K562 (cell line): Measurements from ENCODE around the gene ZNF335. TPM values are rescaled to one million over a fixed set of nuclear protein-coding genes. Genes with fewer than 3 reads are reported as not detected.

Source experiments
- ATAC-seq: fragments of 200-7000 bp; cut with Tn5 transposase; 3 replicates; pipeline ENCODE4 v1.9.1; 2020; ENCODE audit warnings: moderate library complexity
- BruUV-seq: library from RNA; stranded (reverse); fragments of 400-500 nt; replicated peaks from 2 replicates; lab custom pipeline; 2021; lab: Mats Ljungman, UMichigan
- CTCF ChIA-PET: fragments of 300-600 bp; formaldehyde crosslinking; extraction: SDS; loops from one replicate; lab custom pipeline; 2021; ENCODE audit warnings: low intra/inter-chr PET ratio; lab: Yijun Ruan, JAX
- POLR2A ChIA-PET: fragments of 300-600, 350-650 bp; sonication (Branson Sonifier 250); formaldehyde crosslinking; extraction: SDS; loops from one replicate; lab custom pipeline; 2021; ENCODE audit warnings: antibody characterized with exemption, inconsistent platforms; lab: Yijun Ruan, JAX
- DNase-seq, 4 experiments: peaks; one replicate each; pipeline versions ENCODE4 v3.0.0 to v3.0.0-alpha.2; 2011 to 2018; ENCODE audit warnings: low spot score in 3 of 4, mixed read lengths in 3 of 4; ENCODE audit errors: extremely low read depth in 1 of 4
- FAIRE-seq: peaks from 2 replicates; lab custom pipeline; 2011; peaks lifted over from hg19 to GRCh38; lab: Jason Lieb, UNC
- H2AFZ ChIP-seq: 2 replicates; pipeline ENCODE4 v1.6.0; 2011; ENCODE audit warnings: low read depth, low read length, control low read depth, inconsistent platforms
- H3K27ac ChIP-seq: fragments of 200-600 bp; 3 replicates; pipeline ENCODE4 v1.8.0; 2011; ENCODE audit warnings: low read depth, mild to moderate bottlenecking, control low read depth, inconsistent platforms, low read length, moderate library complexity, mixed read lengths; ENCODE audit errors: extremely low read depth
- H3K27me3 ChIP-seq, 2 experiments: fragments of 300-600 bp in 1 of 2; 2 replicates in 1 of 2; 3 replicates in 1 of 2; pipeline versions ENCODE4 v1.6.0 to v1.8.0; 2011; ENCODE audit warnings: inconsistent platforms in 2 of 2, low read length in 2 of 2, mild to moderate bottlenecking in 1 of 2, mixed read lengths in 1 of 2, moderate library complexity in 1 of 2; ENCODE audit not compliant: control insufficient read depth in 2 of 2, insufficient read depth in 2 of 2
- H3K36me3 ChIP-seq: fragments of 300-600 bp; 3 replicates; pipeline ENCODE4 v1.8.0; 2011; ENCODE audit warnings: mild to moderate bottlenecking, low read length, inconsistent platforms; ENCODE audit not compliant: control insufficient read depth, insufficient read depth
- H3K4me1 ChIP-seq, 2 experiments: fragments of 200-600 bp in 1 of 2; replicated peaks in 1 of 2; 2 replicates in 1 of 2; 3 replicates in 1 of 2; pipeline versions ENCODE4 v1.5.1 to v1.8.0; 2011; ENCODE audit warnings: inconsistent platforms in 2 of 2, low read length in 2 of 2, mild to moderate bottlenecking in 1 of 2, mixed read lengths in 1 of 2, moderate library complexity in 1 of 2; ENCODE audit not compliant: control insufficient read depth in 2 of 2, insufficient read depth in 2 of 2
- H3K4me2 ChIP-seq: 2 replicates; pipeline ENCODE4 v1.6.1; 2011; ENCODE audit warnings: low read length, control low read depth, inconsistent platforms, mixed read lengths; ENCODE audit not compliant: insufficient read depth
- H3K4me3 ChIP-seq: fragments of 200-600 bp; sonication (generic), shearing (Covaris generic); 2 replicates; pipeline ENCODE4 v1.5.1; 2016; ENCODE audit warnings: control low read depth, inconsistent platforms
- H3K79me2 ChIP-seq: fragments of 200-600 bp; 3 replicates; pipeline ENCODE4 v1.8.0; 2011; ENCODE audit warnings: low read length, inconsistent platforms; ENCODE audit not compliant: control insufficient read depth, insufficient read depth
- H3K9ac ChIP-seq, 2 experiments: 2 replicates each; pipeline versions ENCODE4 v1.6.0 to v1.6.1; 2011; ENCODE audit warnings: low read depth in 2 of 2, low read length in 2 of 2, control low read depth in 1 of 2, inconsistent platforms in 1 of 2, mild to moderate bottlenecking in 1 of 2, mixed read lengths in 1 of 2; ENCODE audit not compliant: insufficient read depth in 1 of 2
- H3K9me1 ChIP-seq: one replicate; pipeline ENCODE4 v1.6.0; 2011; ENCODE audit warnings: inconsistent platforms, mild to moderate bottlenecking, low read length, moderate library complexity; ENCODE audit not compliant: control insufficient read depth, insufficient read depth
- H3K9me3 ChIP-seq: replicated peaks from 2 replicates; pipeline ENCODE4 v1.5.1; 2011; ENCODE audit warnings: low read depth, low read length, inconsistent platforms; ENCODE audit not compliant: control insufficient read depth, insufficient read depth
- H4K20me1 ChIP-seq: replicated peaks from 2 replicates; pipeline ENCODE4 v1.6.1; 2011; ENCODE audit warnings: low read length, inconsistent platforms, mixed read lengths; ENCODE audit not compliant: control insufficient read depth, insufficient read depth
- CBX5 ChIP-seq: IDR thresholded peaks from 2 replicates; pipeline ENCODE4 v1.6.1; 2014; ENCODE audit warnings: low read depth, borderline replicate concordance
- KDM4B ChIP-seq, 2 experiments: fragments of 450-650 bp in 1 of 2; sonication (generic) in 1 of 2; IDR thresholded peaks; 2 replicates each; pipeline ENCODE4 v1.6.1; 2016 to 2017; ENCODE audit warnings: borderline replicate concordance in 2 of 2, antibody characterized with exemption in 1 of 2, low read depth in 1 of 2, mild to moderate bottlenecking in 1 of 2
- LEF1 ChIP-seq: fragments of 450-650 bp; IDR thresholded peaks from 2 replicates; pipeline ENCODE4 v1.6.1; 2016; ENCODE audit warnings: mild to moderate bottlenecking
- MTF1 ChIP-seq: fragments of 250-450 bp; sonication (Bioruptor Pico); IDR thresholded peaks from 2 replicates; pipeline ENCODE4 v1.9.0; 2021; ENCODE audit warnings: moderate library complexity, mild to moderate bottlenecking, inconsistent platforms, borderline replicate concordance
- POLR2A ChIP-seq: fragments of 450-650 bp; conservative IDR thresholded peaks from 2 replicates; pipeline ENCODE4 v1.6.1; 2016
- POLR2B ChIP-seq: fragments of 450-650 bp; IDR thresholded peaks from 2 replicates; pipeline ENCODE4 v1.6.1; 2018; ENCODE audit warnings: low read depth; ENCODE audit not compliant: partially characterized antibody
- POLR2G ChIP-seq: fragments of 200-400 bp; formaldehyde crosslinking; IDR thresholded peaks from 2 replicates; pipeline ENCODE4 v1.6.1; 2017; ENCODE audit warnings: low read depth, mild to moderate bottlenecking, antibody characterized with exemption, low read length, moderate library complexity
- RBFOX2 ChIP-seq: fragments of 200-400 bp; formaldehyde crosslinking; IDR thresholded peaks from 2 replicates; pipeline ENCODE4 v1.6.1; 2017; ENCODE audit warnings: low read depth, mild to moderate bottlenecking, low read length, moderate library complexity
- STAT5A ChIP-seq: IDR thresholded peaks from 2 replicates; pipeline ENCODE4 v1.6.1; 2012; ENCODE audit warnings: low read length, inconsistent platforms, borderline replicate concordance
- TSHZ1 ChIP-seq: fragments of 250-450 bp; sonication (Bioruptor Pico); IDR thresholded peaks from 2 replicates; pipeline ENCODE4 v1.4.0; 2020; ENCODE audit warnings: mild to moderate bottlenecking, moderate library complexity
- ZNF354B ChIP-seq: fragments of 250-450 bp; sonication (Bioruptor Pico); IDR thresholded peaks from 2 replicates; pipeline ENCODE4 v1.4.0; 2020
- WGBS: fragments of 100-300 bp; shearing (Covaris generic); methylation state at CpG from one replicate; pipeline ENCODE4 v1.1.6; 2016; ENCODE audit warnings: low coverage, mixed read lengths; ENCODE audit not compliant: insufficient coverage; ENCODE audit errors: missing lambda C conversion rate; 5-methylcytosine and 5-hydroxymethylcytosine counted together
- in situ Hi-C: fragments of 300-500 bp; cut with MboI; formaldehyde crosslinking; loops from 4 replicates; pipeline ENCODE4 v1.15.0; 2018; ENCODE audit warnings: inconsistent platforms, mixed read lengths
- intact Hi-C: fragments of 100-400 bp; cut with micrococcal nuclease; formaldehyde crosslinking; loops from 2 replicates; pipeline ENCODE4 v1.14.2; 2022
- polyA plus RNA-seq, 8 experiments: library from polyadenylated mRNA; depleted of rRNA in 4 of 8; stranded (reverse) in 5 of 8; unstranded in 3 of 8; fragments of >200 nt; fragmentation: Nextera tagmentation in 2 of 8; fragmentation: Illumina TruSeq in 1 of 8; extraction: Ambion mirVana in 2 of 8; extraction: Trizol in 1 of 8; gene quantifications; 2 replicates each; pipeline versions ENCODE4 v1.2.1 to v1.2.3, GENCODE V29; 2011 to 2014; ENCODE audit warnings: inconsistent platforms in 1 of 8, missing spikeins in 1 of 8
- total RNA-seq, 7 experiments: library from RNA; depleted of rRNA in 6 of 7; stranded (reverse); fragments of >200 nt in 6 of 7; fragmentation: Illumina TruSeq in 2 of 7; extraction: Trizol in 2 of 7; gene quantifications; 2 replicates each; pipeline versions ENCODE4 v1.2.1 to v1.2.3, GENCODE V29; 2011 to 2021; ENCODE audit warnings: low replicate concordance in 1 of 7
- TF ChIP-seq, protein P1 (sequence below): sonication (generic); formaldehyde crosslinking; IDR thresholded peaks from 2 replicates; pipeline ENCODE4 v1.8.1; 2023; ENCODE audit warnings: mild to moderate bottlenecking, missing genetic modification reagents

ZNF335 gene
- total and polyA plus RNA-seq, 9 of the 15 experiments (the other 6 are each of a cell fraction or from before 2014, with no cell fraction given) = 0.39 to 16.0 (median 7.6) TPM

GRCh38 chr20:45947110-45947866 lies 24.7 kb downstream of the ZNF335 start:
- peaks cover 8% of the 10 kb centered on the region for H3K9me1 ChIP-seq
- BruUV-seq = no TSS peak
- H3K79me2 ChIP-seq = no peaks in the 10 kb centered on the region
- no peak for ATAC-seq
- no peak for TF ChIP-seq STAT5A
- TF ChIP-seq ZNF354B (CRISPR knock-in tag) = no peak
- TF ChIP-seq, protein P1, sequence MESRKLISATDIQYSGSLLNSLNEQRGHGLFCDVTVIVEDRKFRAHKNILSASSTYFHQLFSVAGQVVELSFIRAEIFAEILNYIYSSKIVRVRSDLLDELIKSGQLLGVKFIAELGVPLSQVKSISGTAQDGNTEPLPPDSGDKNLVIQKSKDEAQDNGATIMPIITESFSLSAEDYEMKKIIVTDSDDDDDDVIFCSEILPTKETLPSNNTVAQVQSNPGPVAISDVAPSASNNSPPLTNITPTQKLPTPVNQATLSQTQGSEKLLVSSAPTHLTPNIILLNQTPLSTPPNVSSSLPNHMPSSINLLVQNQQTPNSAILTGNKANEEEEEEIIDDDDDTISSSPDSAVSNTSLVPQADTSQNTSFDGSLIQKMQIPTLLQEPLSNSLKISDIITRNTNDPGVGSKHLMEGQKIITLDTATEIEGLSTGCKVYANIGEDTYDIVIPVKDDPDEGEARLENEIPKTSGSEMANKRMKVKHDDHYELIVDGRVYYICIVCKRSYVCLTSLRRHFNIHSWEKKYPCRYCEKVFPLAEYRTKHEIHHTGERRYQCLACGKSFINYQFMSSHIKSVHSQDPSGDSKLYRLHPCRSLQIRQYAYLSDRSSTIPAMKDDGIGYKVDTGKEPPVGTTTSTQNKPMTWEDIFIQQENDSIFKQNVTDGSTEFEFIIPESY = peak; percentile 51; the same call in 1 of the 2 replicates
- TF ChIP-seq TSHZ1 (CRISPR knock-in tag) = no peak
- TF ChIP-seq POLR2A = no peak; the same call in 1 of the 2 replicates
- peak; percentile 13; the same call in 1 of the 2 replicates for TF ChIP-seq RBFOX2
- TF ChIP-seq LEF1 = no peak
- no peak for TF ChIP-seq POLR2B
- no peak for TF ChIP-seq CBX5
- TF ChIP-seq MTF1 = no peak
- TF ChIP-seq KDM4B (IDR thresholded peaks at IDR 0.05; ENCODE audit: borderline replicate concordance in 2 of 2, low read depth in 1 of 2) = no peak
- TF ChIP-seq POLR2G = peak; percentile 67
- TF ChIP-seq, all 486 proteins: peak for 3
- intact Hi-C loops = no loop called here
- no peak for FAIRE-seq
- no peak for DNase-seq
- Histone ChIP-seq H3K4me2 (no peak overlapping the region), H3K9ac (no peak overlapping the region), H3K4me1 (peaks cover 20 to 49% of the 10 kb centered on the region in 2 experiments), H3K27ac (no peak overlapping the region), H3K36me3 (peaks cover 95% of the 10 kb centered on the region), H2AFZ (no peak overlapping the region), H4K20me1 (peaks cover 13% of the 10 kb centered on the region; the same call in 1 of the 2 replicates), H3K9me3 (no peaks in the 10 kb centered on the region), H3K4me3 (no peak overlapping the region), H3K27me3 (no peaks in the 10 kb centered on the region)
- ChIA-PET POLR2A (interaction anchor here (2.1 to 3.7 kb wide), 3 partner anchors 12 to 23 kb away, joined by 5 to 20 read pairs (median 16); partner anchors contain the start of gene PCIF1), CTCF (no interaction called here)
- in situ Hi-C loops = no loop called here
- WGBS = 96% methylated on average over 23 of the region's 29 CpGs
